Measurements from ENCODE around the gene CFAP53. TPM values are rescaled to one million over a fixed set of nuclear protein-coding genes. Genes with fewer than 3 reads are reported as not detected.

Gene CFAP53
- total RNA-seq, 1 experiment from 2014 or later = 0.15 TPM

DNA sequence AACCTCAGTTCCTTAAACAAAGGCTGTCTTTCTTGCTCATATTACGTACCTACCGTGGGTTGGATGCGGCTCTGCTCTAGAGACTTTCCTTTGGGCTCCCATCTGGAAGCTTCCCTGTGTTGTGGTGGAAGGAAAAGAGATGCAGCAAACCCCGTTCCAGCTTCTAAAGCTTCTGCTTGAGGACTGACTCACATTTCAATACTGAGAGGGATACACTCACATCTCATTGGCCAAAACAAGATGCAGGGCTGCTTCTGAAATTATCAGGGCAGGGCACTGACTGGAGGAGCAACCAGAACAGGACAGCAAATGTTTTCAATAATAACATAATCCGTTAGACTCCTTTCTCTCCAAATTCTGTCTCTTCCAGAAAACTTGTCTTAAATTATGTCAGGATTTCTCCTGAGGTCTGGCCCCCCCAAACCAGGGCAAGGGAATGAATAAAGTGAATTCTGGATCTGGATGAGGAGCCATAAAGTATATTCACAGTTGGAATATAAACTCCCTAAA is 66.9 kb downstream of the CFAP53 start:
- no peak overlapping the region for H3K23ac ChIP-seq (ENCODE audit: insufficient read length, low read depth, low read length)
- H3K79me2 ChIP-seq (ENCODE audit: insufficient read depth, low read length) = no peaks in the 10 kb centered on the region
- no peak overlapping the region for H3K14ac ChIP-seq (ENCODE audit: insufficient read depth, low read length)
- Mint-ChIP-seq H3K9me3 (peaks cover 0 to 6% of the 10 kb centered on the region in 2 experiments; a peak in 3 of 5 replicates), H3K27ac (no peak overlapping the region), H3K4me3 (no peak overlapping the region), H3K4me1 (peaks cover 16 to 22% of the 10 kb centered on the region in 2 experiments), H3K27me3 (ENCODE audit: low read depth) (peaks cover 63% of the 10 kb centered on the region), H3K36me3 (ENCODE audit: insufficient read depth in 1 of 3, low read depth in 3 of 3) (no peaks in the 10 kb centered on the region; a peak in 1 of 7 replicates)
- H3K27me3 ChIP-seq (ENCODE audit: insufficient read depth, low read length) = peaks cover 5% of the 10 kb centered on the region; the same call in 1 of the 2 replicates
- no peak overlapping the region for H2BK5ac ChIP-seq (ENCODE audit: insufficient read length, low read length)
- H3K23me2 ChIP-seq (ENCODE audit: insufficient read length, low read depth, low read length, poor library complexity, severe bottlenecking) = peaks cover 4% of the 10 kb centered on the region
- H3K9me3 ChIP-seq (ENCODE audit: control insufficient read depth, low read depth, low read length) = no peaks in the 10 kb centered on the region
- no peak overlapping the region for H3K56ac ChIP-seq (ENCODE audit: insufficient read length, low read depth, low read length)
- no peak for TF ChIP-seq CTCF (conservative IDR thresholded peaks at IDR 0.05)
- H3T11ph ChIP-seq (ENCODE audit: low read length) = no peak overlapping the region
- no peaks in the 10 kb centered on the region for H3K79me1 ChIP-seq (ENCODE audit: insufficient read depth, low read depth, low read length, poor library complexity, severe bottlenecking)
- no peak overlapping the region for H3K4me2 ChIP-seq (ENCODE audit: insufficient read depth, insufficient read length, low read length)
- H2AK5ac ChIP-seq (ENCODE audit: insufficient read length, low read length) = no peak overlapping the region
- H2AFZ ChIP-seq (ENCODE audit: low read length) = no peak overlapping the region
- no peak overlapping the region for H2BK120ac ChIP-seq (ENCODE audit: low read depth, low read length, poor library complexity, severe bottlenecking)
- no peak overlapping the region for H3K18ac ChIP-seq (ENCODE audit: insufficient read length, low read depth, low read length)
- WGBS (ENCODE audit: extremely low coverage, insufficient read length, low lambda C conversion rate) = no CpG with 5 or more reads among the region's 5 CpGs
- no peak overlapping the region for H2BK12ac ChIP-seq (ENCODE audit: insufficient read length, low read depth, low read length)
- H3K4ac ChIP-seq (ENCODE audit: low read depth, low read length) = no peak overlapping the region
- H4K8ac ChIP-seq (replicated peaks; ENCODE audit: insufficient read length, low read depth, low read length) = no peak overlapping the region
- H4K91ac ChIP-seq (ENCODE audit: insufficient read length, low read depth, low read length) = no peak overlapping the region
- no peaks in the 10 kb centered on the region for H3K4me1 ChIP-seq (ENCODE audit: insufficient read depth, low read length)
- no peak for DNase-seq
- H3K27ac ChIP-seq (ENCODE audit: insufficient read length, low read depth, low read length) = no peak overlapping the region
- H2BK20ac ChIP-seq (ENCODE audit: low read depth, low read length, poor library complexity, severe bottlenecking) = no peak overlapping the region
- H2BK15ac ChIP-seq (ENCODE audit: low read depth, low read length) = no peak overlapping the region
- H4K5ac ChIP-seq (ENCODE audit: insufficient read length, low read depth, low read length) = no peak overlapping the region
- no peaks in the 10 kb centered on the region for H4K20me1 ChIP-seq (ENCODE audit: control insufficient read depth, insufficient read depth, insufficient read length)
- H3K9ac ChIP-seq (ENCODE audit: extremely low read depth, insufficient read length, low read length) = no peak overlapping the region
